ENCODE results near the gene RAB23.

RAB23 gene

GRCh38 chr6:57182017-57182432 lies 40.1 kb downstream of the RAB23 start:
- DNase-seq (ENCODE audit: low spot score): no peak

DNA sequence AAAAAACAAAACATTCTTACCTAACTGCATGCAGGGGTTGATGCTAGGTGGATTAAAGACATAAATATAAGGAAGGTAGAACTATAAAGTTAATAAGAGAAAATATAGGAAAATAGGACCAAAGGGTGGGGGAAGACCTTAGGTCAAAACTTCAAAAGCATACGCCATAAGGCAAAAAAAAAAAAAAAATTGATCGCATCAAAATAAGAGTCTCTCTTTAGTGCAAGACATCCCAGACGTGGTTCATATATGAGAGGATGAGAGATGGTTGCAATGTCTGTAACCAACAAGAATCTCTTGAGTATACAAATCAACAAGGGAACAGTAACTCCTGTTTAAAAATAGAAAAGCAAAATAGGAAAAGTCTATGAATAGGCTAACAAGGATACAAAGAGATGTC lies 41.5 kb downstream of the RAB23 start:
- no peak for DNase-seq (ENCODE audit: low spot score)

DNA sequence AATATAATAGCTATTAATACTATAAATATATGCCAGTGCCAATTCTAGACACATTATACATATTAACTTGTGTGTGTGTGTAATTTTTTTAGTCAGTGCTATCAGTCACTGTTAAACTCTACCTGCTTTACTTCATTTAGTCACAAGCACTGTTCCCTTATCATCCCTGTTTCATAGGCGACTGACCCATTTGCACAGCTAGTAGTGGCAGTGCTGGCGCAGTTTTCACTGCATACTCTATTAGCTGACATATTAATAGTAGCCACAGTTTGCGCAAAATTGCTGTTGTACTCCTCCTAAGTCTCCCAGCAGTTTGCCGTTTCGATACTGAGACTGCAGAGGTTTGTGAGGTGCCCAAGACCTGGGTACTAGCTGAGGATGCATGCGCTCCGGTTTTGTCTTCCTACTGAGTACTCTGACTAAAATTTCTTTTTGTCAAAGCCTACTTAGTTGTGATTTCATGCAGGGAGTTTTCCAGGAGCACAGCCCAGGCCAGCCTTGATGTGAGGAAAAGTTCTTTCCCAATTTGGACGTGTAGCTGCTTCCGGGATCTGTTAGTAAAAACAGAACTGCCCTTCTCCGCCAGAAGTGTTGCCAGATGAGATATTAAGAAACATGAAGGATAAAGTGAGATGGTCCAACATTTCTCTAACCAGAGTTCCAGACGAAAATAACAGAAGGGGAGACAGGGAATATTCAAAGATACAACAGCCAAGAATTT lies 44.4 kb downstream of the RAB23 start:
- no peak for DNase-seq (ENCODE audit: low spot score)

- DNase-seq (ENCODE audit: low spot score): no peak
Observed at GRCh38 chr6:57174511-57174907, 47.6 kb downstream of the RAB23 start.

DNA sequence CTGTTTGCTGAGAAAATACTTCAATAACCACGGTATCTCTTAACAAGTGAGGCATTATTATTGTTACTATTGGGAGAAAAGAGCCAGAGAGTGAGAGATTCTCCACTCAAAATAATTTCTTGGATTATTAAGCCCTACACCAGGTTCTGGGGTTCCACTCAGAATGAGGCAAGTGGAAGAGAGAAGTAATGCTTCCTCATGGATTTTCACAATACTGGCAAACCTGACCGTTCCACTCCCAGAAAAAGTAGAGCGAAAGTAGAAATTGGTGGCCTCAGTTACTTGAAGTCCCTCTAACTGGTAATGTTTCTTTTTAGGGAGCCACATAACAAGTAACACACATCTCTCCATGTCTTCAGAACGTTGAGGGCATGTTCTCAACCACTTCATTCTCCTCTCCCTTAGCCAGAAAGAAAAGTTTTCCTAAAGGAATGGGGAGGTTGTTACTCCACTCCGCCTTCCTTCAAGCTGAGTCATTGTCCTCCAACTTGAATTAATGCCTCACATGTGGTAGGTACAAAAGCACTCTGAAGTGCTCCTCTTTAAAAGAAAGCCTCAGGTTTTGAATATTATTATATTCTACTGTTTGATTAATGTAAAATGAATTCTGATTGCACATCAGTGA lies 48.1 kb downstream of the RAB23 start:
- peak; percentile 24 for DNase-seq (ENCODE audit: low spot score)

GRCh38 chr6:57173056-57173885 lies 48.8 kb downstream of the RAB23 start:
- DNase-seq (ENCODE audit: low spot score): peak; percentile 29

GRCh38 chr6:57172136-57173055 lies 49.7 kb downstream of the RAB23 start, which contains the start of gene BAG2:
Gene BAG2 (plus strand): TSS chr6:57172326. CDS start chr6:57172698, 372 bp downstream.
- DNase-seq (ENCODE audit: low spot score): peak; percentile 85

DNA sequence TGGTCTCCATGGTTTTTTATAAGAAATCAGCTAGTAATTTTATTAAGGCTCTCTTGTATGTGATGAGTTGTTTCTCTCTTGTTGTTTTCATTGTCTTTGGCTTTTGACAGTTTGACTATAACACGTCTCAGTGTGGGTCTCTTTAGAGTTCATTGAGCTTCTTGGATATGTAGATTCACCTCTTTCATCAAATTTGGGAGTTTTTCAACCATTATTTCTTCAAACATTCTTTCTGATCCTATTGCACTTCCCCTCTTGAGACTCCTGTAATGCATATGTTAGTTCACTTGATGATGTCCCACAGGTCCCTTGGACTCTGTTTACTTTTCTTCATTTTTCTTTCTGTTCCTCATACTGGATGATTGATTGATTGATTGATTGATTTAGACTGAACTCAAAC lies 57.0 kb downstream of the RAB23 start:
- no peak for DNase-seq (ENCODE audit: low spot score)

- no peak for DNase-seq (ENCODE audit: low spot score)
Observed at GRCh38 chr6:57163956-57164355, 58.2 kb downstream of the RAB23 start.

- no peak for DNase-seq (ENCODE audit: low spot score)
Observed at GRCh38 chr6:57162516-57162915, 59.6 kb downstream of the RAB23 start.

DNA sequence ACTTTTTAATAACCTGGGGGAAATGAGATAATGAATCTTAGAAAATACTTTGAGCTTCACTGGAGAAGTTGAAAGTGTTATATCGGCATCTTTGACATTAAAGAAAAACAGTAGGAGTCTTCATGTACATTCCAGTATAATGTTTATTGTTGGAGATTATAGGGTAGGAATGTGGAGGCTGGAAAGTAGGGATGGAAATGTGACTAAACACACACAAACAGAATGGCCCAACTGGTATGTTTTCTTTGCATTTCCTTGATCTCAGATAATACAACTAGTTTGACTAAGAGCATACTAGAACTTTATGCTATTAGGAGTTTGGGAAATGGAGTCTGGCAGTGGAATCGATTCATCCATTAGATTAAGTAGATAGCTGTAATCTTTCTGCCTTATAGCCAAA lies 60.1 kb downstream of the RAB23 start:
- DNase-seq (ENCODE audit: low spot score): no peak

GRCh38 chr6:57159127-57159526 lies 63.0 kb downstream of the RAB23 start:
- DNase-seq (ENCODE audit: low spot score): no peak

DNA sequence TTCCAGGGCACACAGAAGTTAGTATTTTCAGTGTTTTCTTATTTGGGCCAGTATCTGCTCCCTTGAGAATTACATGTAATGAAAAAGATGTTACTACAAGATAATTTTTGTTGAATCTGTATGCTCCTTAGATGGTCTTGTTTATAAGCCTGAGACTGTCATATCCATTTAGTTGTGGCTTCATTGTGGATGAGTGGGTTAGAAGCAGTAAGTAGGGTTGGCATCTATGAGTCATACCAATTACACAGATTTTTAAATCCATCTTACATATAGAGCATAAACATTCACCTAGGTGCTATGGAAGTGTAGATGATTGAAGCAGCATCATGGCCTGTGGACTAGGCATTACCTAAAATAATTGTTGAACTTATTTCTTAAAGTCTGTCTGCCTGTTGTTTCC lies 63.4 kb downstream of the RAB23 start:
- no peak for DNase-seq (ENCODE audit: low spot score)

- no peak for DNase-seq (ENCODE audit: low spot score)
Observed at GRCh38 chr6:57147955-57148858, 73.9 kb downstream of the RAB23 start.

DNA sequence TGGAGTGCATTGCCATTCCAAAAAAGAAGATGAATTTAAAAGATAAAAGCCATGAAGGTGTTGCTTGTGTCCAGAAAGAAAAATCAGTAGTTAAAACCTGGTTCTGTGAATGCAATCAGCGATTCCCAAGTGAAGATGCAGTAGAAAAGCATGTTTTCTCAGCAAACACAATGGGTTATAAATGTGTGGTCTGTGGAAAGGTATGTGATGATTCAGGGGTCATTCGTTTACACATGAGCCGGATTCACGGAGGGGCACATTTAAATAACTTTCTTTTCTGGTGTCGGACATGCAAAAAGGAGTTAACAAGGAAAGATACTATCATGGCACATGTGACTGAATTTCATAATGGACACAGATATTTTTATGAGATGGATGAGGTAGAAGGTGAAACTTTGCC lies 74.7 kb downstream of the RAB23 start:
- no peak for DNase-seq (ENCODE audit: low spot score)

GRCh38 chr6:57143690-57144089 lies 78.4 kb downstream of the RAB23 start:
- DNase-seq (ENCODE audit: low spot score): no peak

GRCh38 chr6:57142178-57142525 lies 80.0 kb downstream of the RAB23 start:
- DNase-seq (ENCODE audit: low spot score): no peak

- no peak for DNase-seq (ENCODE audit: low spot score)
Observed at GRCh38 chr6:57141451-57142177, 80.5 kb downstream of the RAB23 start.

DNA sequence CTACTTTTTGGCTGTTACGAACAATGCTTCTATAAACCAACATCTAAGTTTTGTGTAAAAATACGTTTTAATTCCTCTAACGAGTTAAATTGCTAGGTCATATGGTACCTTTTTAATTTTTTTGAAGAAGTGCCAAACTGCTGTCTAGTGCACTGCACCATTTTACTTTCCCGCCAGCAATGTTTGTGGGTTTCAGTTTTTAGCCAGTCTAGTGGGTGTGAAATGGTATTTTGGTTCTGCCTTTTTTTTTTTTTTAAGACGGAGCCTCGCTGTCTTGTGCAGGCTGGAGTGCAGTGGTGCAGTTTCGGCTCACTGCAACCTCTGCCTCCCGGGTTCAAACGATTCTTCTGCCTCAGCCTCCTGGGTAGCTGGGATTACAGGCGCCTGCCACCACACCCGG lies 84.1 kb downstream of the RAB23 start:
- DNase-seq (ENCODE audit: low spot score): no peak

DNA sequence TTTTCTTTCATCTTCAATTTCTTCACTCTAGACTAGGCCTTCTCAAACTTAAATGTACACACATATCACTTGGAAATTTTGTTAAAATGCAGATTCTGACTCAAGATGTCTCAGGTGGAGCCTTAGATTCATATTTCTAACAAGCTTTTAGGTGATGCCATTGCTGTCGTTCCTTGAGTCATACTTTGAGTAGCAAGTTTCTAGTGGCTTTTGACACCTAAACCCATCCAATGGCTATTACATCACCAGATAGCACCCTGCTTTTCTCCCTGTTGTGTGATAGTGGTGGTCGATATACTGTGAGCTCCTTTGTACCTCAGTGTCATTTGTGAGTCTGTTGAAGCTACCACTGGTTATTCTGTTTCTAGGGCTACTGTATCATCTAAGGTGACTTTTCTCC lies 84.8 kb downstream of the RAB23 start:
- no peak for DNase-seq (ENCODE audit: low spot score)

All from iPS-NIHi11 (cell line).